Activated CD4-positive, alpha-beta T cell treated with anti-CD3 and anti-CD28 coated beads for 48 hours (primary cell): Measurements from ENCODE around the gene MSLN.

Experiments
- DNase-seq: peaks from one replicate; pipeline ENCODE4 v3.0.0-alpha.2; 2020

The MSLN gene

DNA sequence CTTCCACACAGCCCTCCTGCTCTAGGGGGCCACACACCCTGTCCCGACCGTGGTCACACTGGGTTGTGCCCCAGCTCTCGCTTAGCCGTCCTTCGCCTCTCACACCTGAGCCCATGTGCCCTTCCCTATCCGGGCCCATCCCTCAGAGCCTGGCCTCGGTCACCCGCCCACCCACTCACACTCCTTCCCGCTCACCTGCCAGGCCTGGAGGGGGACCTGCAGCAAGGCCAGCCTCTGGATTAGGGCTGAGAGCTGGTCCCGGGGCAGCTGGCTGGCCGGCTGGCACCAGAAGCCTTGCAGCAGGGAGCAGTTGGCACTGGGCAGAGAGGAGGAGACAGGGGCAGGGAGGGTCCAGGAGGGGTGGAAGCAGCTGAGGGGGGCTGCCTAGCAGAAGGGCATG, 17.9 kb downstream of the MSLN start:
- DNase-seq, result no peak

DNA sequence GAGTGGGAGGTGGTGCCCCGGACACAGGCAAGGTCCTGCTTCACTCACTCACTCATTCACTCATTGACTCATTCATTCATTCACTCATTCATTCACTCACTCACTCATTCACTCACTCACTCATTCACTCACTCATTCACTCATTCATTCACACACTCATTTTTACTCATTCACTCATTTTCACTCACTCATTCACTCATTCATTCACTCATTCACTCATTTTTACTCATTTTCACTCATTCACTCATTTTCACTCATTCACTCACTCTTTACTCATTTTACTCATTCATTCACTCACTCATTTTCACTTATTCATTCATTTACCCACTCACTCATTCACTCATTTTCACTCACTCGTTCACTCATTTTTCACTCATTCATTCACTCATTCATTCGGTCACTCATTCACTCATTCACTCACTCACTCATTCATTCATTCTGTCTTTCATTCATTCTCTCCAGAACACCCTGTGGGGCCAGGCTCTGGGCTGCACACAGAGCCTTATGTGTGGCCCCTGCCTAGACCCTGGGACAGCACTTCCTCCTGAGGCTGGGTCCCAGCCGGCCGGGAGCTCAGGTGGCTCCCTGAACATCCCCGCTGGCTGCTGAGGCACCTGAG, 18.5 kb downstream of the MSLN start:
- DNase-seq, result no peak

DNA sequence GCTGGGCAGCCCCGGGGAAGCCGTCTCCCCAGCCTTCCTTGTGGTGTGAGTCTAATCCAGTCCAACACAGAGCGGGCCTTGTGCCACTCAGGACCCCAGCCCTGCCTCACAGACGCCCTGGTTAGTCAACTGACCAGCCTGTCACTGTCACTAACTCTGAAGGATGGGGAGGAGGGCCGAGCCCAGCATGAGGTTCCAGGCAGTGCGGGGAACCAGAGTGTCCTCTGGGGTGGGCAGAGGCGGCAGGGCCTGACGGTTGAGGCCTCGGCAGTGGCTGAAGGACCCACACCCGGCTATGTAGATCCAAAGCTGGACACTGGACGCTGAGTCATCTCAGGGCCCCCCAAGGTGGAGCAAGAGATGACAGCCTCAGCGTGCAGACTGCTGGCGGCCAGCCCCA, 19.0 kb downstream of the MSLN start:
- DNase-seq, result no peak

DNA sequence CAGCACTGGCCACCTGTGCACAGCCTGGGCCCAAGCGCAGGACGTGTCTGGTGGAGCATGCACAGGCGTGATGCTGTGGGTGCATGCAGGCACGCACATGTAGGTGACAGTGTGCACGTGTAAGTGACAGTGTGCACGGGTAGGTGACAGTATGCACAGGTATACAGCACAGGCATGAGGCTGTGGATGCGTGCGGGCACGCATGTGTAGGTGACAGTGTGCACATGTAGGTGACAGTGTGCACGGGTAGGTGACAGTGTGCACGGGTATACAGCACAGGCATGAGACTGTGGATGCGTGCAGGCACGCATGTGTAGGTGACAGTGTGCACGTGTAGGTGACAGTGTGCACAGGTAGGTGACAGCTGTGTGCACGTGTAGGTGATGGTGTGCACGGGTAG, 19.8 kb downstream of the MSLN start:
- no peak for DNase-seq

DNA sequence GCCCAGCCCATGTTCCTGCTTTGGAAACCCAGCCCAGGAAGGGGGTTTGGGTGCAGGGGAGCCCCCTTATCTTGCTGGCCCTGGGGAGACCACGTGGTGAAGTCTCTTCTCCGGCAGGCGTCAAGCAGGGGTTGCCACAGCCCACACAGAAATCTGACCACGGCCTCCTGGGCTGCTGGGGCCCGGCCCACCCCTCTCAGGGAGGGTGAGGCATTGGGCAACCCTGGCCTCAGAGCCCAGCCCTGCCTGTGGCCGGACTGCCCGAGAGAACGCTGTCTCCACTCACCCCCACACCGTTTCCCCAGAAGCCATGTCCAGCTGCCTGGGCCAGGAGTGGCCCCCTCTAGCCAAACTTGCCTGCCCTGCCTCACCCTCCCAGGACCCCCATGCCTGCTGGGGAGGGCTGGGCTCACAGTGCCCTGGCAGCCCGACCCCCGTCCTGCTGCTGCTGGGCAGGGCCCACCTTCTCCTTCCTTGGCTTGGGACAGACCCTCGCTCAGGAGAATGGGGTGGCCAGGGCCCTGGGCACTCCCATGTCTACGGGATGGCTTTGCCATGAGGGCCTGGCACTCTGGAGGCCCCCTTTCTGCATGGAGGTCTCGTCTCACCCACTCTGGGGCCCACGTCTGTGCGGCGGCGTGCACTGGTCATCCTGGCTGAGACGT, 20.9 kb downstream of the MSLN start:
- DNase-seq, result no peak

DNA sequence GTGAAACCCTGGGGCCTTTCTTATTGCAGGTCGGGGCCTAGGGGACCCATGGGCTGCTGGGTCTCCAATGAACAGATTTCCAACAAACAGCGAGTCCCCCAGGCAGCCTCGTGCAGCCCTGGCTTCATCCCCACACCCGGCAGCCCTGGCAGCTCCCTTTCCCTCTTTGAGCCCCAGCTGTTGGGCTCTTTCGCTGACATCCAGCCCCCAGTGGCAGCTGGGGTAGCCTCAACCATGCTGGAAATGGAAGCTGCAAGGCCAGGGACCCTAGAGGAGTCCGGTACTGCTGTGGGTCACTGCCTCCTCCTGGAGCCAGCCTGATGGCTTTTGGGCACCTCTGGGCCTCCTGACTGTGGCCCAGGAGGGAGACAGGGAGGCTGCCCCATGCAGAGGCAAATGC, 21.7 kb downstream of the MSLN start:
- DNase-seq, result no peak

DNA sequence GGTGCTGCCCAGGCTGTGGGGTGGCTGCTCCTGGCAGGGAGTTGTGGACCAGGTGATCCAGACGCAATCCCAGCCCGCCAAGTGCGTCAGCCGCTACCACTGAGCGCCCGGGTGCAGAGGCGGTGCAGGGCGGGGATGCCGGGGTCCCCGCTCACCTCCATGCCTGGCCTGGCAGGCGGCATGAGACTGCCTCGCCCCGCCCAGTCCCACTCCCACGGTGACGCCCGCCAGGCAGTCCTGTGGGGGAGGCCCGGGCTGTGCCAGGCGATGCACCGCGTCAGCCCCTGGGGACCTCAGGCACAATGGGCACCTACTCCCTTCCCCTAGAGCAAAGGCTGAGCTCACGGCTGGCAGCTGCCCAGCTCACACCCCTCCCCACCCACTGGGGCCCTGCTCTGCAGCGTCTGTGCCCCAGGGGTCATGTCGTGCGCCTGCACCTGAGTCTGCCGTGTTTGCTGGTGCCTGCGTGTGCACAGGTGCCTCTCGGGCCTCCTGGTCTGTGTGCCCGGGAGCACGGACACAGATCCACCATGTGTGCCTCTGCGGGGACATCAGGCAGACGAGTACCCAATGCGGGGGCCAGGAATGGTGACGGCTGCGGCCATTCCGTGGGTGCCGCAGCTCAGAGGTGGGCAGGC, 22.4 kb downstream of the MSLN start:
- no peak for DNase-seq

DNA sequence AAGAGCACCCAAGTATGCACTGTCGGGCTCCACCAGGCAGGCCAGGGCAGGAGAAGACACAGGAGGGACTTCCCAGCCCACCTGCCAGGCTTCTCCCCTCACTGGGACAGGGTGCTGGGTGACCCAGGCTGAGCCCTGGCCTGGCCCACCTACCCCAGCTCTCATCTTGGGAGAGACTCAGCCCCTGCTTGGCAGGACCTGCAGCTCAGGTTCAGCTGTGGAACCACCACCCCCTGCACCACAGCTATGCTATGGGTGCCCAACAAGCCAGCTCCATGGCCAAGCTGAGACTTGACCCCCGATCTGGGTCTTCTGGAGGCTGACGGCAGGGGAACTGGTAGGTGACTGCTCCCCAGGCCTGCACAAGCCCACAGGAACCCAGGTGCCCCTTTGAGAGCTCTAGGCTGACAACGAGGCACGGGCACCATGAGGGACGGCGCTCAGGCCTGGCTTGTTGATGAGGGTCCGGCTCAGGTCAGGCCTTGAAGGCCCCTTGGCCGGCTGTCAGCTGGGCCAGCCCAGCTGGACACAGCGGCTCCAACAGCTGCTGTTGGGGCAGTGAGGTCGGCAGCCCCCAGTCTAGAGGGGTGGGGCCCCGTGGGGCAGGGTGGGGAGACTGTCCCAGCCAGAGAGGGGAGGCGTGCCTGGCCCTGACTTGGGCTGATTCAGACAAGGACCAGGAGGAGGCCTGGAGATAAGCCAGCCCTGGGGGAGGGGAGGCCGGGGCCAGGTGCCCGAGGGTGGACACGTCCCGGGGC, 23.0 kb downstream of the MSLN start:
- DNase-seq, result no peak

DNA sequence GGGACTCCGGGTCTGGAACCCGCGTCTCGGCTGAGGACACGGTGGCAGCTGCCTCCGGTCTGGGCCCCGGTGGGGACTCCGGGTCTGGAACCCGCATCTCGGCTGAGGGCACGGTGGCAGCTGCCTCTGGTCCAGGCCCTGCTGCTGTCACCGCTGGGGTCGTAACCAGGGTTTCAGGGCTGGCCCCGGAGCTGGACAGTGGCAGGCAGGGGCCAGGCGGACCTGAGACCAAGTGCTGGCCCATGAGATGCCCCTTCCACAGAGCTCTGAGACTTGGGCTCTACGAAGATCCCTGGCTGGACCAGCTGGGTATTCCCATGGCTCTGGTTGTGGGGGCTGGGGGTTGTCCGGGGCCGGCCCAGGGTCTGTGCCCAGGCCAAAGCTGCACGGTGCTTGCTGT, 23.9 kb downstream of the MSLN start:
- no peak for DNase-seq

DNA sequence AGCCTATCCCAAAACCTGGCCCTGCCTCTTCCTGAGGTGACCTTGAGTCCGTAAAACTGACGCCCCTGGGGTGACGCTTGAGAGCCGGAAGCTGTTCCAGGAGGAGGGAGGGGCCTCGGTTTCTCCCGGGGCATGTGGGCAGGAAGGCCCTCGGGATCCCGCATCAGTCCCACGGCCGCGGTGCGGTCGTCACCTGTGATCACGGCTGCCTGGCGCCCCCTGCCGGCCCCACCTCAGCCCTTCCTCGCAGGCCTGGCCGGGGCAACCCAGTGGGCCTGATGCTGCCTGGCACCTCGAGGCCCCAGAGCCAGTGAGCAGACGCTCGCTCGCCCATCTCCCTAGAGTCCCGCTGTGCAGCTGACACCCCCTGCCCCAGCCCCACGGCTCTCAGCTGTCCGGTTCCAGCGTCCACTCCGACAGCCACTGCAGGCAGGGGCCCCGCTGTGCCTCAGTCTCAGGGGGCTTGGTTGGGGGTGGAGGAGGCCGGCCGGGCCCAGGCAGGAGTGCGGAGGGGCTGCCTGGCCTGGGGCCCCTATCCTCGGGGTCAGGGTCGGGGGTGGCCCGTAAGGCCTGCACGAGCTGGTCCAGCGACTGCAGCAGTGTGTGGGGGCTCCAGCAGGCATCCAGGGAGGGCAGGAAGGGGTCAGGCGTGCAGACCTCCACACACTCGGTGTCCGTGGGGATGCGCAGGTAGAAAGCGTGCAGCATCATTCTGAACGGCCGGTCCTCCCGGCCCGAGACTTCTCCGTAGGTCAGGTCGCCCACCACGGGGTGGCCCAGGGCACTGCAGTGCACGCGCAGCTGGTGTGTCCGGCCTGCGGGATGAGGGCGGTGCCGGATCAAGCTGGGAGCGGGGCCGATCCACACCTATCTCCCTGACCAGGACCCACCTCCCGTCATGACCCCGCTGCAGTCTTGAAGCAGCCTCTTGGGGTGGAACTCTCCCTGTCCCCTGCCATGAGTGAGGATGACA, 25.3 kb downstream of the MSLN start:
- peak; percentile 87 for DNase-seq

DNA sequence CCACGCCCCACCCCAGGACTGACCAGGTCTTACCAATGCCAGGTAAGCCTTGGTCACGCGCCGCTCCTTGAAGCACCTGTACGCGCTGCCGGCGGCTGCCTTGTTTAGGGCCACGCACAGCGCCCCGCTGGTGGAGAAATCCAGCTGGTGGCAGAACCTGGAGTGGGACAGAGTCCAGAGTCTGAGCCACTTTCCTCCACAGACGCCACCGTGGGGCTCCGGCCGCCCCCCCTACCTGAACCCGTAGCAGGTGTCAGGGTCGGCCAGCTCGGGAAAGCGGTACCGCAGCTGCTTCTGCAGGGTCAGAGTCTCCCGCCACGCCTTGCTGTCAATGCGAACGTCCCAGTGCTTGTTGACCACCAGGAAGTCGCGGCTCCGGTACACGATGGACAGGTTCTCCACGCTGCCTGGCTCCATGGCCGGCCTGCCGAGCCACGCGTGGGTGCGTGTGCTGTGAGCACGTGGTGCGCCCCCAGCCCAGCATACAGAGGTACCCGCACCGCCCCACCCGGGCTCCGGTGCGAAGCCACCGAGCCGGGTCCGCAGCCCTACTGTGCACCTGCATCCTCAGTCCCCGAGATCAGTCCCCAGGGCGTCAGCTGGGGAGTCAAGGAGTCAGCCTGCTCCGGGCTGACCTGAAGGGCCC, 26.9 kb downstream of the MSLN start:
- no peak for DNase-seq

DNA sequence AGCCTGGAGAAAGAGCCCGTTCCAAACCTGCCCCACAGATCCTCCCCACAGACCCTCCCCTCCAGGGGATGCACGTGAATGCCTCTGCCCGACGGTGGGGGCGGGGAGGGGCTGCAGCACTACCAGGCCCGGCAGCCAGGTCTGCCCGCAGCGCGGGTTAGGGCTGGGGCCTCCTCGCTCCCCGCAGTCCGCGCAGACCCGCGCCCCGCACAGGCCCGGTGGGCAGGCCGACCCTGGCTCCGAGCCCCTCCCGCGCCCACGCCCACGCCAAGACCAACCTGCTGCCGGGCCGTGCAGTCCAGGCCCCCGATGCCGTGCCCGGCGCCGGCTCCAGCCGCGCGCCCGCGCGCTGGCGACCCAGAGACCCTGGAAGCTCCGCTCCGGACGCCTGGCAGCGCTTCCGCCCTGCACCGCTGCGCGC, 27.5 kb downstream of the MSLN start, which contains the start of gene RPUSD1:
TSS of gene RPUSD1 (minus strand) at position 404 of the 421 bp plus-strand sequence. CDS start 644 bp downstream, outside the sequence.
- DNase-seq, result no peak

DNA sequence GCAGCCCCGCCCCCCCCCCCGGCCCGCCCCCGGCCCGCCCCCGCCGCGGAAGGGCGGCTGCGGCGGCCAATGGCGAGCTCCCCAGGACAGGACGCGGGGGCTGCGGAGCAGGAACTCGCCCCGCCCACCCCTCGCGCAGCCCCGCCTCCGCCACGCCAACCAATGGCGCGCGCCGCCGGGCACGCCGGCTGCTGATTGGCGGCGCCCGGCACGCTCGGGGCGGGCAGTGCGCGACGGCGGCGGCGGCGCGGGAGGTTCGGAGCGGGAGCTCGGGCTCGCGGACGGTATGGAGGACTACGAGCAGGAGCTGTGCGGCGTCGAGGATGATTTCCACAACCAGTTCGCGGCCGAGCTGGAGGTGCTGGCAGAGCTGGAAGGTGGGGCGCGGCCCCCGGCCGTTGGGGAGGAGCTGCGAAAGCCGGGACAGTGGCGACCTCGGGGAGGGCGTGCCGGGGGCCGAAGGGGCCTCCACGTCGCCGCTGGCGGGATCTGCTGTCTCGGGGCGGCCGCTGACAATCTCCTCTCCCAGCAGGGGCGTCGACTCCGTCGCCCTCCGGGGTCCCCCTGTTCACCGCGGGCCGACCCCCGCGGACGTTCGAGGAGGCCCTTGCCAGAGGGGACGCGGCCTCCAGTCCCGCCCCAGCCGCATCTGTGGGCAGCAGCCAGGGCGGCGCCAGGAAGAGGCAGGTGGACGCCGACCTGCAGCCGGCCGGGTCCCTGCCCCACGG, 28.0 kb downstream of the MSLN start, which contains the start of gene CHTF18:
TSS of gene CHTF18 (plus strand) at position 222 of the 728 bp plus-strand sequence. CDS start at position 287, 65 bp downstream.
- peak; percentile 94 for DNase-seq

DNA sequence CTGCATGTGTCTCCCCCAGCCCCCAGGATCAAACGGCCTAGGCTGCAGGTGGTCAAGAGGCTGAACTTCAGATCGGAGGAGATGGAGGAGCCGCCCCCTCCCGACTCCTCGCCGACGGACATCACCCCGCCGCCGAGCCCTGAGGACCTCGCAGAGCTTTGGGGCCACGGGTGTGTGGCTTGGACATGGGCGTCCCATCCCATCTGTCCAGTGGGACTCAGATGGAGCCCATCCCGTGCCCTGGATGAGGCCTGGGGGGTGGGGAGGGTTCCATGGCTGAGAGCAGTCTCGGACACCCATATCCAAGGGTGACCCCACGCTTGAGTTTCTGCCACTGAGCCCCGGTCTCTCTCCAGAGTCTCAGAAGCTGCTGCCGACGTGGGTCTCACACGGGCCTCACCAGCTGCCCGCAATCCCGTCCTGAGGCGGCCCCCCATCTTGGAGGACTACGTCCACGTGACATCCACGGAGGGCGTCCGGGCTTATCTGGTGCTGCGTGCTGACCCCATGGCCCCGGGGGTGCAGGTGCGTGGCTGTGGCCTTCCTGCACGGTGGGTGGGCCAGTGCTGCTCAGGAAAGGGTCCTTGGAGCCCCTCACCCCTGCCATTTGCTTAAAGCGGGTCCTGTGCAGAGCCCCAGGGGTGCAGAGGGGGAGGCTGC, 28.8 kb downstream of the MSLN start:
- no peak for DNase-seq

DNA sequence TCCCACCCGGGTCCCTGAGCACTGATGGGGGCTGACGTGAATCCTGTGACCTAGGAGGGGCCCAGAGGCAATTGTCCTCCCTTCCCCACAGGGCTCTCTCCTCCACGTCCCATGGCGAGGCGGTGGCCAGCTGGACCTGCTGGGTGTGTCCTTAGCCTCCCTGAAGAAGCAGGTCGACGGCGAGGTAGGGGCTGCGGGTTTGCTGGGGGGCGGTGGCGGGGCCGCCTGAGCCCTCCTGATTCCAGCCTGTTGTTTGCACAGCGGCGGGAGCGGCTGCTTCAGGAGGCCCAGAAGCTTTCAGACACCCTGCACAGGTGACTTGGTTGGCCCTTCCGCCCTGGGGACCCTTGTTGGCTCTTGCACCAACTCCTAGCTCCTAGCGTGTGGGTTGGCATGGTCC, 29.6 kb downstream of the MSLN start:
- DNase-seq, result no peak

DNA sequence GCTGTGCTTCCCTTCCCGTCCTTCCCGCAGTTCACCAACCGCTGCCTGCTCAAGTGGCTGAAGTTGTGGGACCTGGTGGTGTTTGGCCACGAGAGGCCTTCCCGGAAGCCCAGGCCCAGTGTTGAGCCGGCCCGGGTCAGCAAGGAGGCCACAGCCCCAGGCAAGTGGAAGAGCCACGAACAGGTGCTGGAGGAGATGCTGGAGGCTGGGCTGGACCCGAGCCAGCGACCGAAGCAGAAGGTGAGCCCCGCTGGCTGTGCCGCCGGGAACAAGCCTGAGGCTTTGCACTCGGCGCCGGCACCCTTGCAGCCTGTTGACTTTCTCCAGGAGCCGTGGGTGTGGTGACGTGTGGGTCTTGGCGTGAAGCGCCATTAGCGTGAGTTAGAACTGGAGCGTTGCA, 30.6 kb downstream of the MSLN start:
- DNase-seq, result no peak

DNA sequence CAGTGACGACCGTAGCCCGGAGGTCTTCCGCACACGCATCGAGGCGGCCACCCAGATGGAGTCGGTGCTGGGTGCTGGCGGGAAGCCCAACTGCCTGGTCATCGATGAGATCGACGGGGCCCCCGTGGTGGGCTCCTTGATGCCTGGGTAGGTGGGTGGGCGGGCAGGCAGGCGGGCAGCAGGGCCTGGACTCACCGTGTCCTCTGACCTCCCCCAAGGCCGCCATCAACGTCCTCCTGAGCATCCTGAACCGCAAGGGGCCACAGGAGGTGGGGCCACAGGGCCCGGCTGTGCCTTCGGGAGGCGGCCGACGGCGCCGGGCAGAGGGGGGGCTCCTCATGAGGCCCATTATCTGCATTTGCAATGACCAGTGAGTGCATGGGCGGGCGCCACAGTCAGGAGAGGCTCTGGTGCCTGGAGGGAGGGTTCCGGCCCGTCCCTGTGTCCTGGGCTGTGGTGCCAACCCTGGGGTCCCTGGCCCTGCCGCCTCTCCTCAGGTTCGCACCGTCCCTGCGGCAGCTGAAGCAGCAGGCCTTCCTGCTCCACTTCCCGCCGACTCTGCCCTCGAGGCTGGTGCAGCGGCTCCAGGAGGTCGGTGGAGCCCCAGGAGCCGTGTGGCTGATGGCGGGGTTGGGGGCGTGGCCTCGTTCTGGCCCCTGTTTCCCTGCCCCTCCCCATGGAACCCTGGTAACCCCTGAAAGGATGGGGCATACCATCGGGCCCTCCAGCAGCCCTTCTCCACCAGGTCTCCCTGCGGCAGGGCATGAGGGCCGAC, 31.9 kb downstream of the MSLN start:
- DNase-seq, result no peak

DNA sequence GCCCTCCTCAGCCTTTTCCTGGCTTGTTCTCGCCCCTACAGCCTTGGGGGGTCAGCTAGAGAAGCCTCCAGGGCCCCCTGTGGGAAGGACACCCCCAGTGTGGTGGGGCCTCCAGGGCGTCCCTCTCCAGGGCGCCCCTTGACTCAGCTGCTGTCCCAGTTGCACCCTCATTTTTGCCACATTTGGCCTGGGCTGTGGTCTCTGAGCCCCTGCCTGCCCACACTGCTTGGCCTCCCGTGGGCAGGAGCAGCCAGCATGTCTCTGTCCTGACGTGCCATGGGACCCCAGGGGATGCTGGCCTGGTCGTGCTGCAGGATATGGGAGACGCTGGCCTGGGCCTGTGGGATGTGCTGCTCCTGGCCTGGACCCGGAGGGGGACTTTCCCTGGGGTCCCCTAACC, 32.9 kb downstream of the MSLN start:
- DNase-seq, result no peak

DNA sequence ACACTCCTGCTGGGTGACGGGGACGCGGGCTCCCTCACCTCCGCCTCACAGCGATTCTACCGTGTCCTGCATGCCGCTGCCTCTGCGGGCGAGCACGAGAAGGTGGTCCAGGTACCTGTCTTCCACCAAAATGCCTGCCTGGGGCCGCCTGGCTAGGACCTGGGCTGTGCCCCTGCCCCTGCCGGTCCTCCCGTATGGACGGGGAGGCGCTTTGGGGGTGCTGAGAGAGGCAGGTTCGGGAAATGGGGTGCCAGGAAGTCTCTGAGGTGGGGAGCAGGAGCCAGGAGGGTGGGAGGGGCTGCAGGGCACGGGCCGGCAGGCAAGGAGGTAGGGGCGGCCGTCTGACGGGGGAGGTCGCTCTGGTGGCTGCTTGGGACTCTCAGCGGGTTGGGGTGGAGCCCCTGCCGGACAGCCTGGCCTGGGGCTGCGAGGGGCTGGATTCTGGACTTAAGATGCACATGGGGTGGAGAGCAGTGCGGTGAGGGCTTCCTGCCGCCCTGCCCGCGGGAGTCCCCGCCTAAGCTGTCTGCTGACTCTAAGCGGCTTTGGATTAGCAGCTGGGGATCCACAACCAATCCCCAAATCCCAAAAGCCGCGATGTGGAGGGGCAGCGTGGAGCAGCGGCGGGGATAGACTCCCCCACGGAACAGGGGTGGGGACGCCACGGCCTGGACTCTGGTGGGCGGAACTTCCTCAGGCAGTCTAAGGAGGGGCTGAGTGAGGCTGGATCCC, 33.7 kb downstream of the MSLN start:
- DNase-seq, result no peak
